Muscle layer of colon (tissue), 2 donors: ENCODE results near the gene F3.
"Not testable (repeated sequence)": the region's sequence is repeated elsewhere in the genome, so short reads cannot be mapped to it uniquely, and the experiment has no call there.

ENCODE experiments used
- H3K27ac ChIP-seq: one replicate; pipeline ENCODE4 v1.7.0; 2013; ENCODE audit warnings: low read depth, mild to moderate bottlenecking, low read length, moderate library complexity
- H3K27me3 ChIP-seq, 2 donors: one replicate each; pipeline ENCODE4 v1.7.0; 2013; ENCODE audit warnings: low read length in 2 of 2, mild to moderate bottlenecking in 2 of 2; ENCODE audit not compliant: insufficient read depth in 2 of 2, control insufficient read depth in 1 of 2
- H3K36me3 ChIP-seq: one replicate; pipeline ENCODE4 v1.7.0; 2013; ENCODE audit warnings: mild to moderate bottlenecking, low read length; ENCODE audit not compliant: insufficient read depth
- H3K4me1 ChIP-seq: one replicate; pipeline ENCODE4 v1.7.0; 2013; ENCODE audit warnings: mild to moderate bottlenecking, low read length; ENCODE audit not compliant: insufficient read depth
- H3K4me3 ChIP-seq, 2 donors: one replicate each; pipeline ENCODE4 v1.7.0; 2013; ENCODE audit warnings: low read length in 2 of 2, low read depth in 1 of 2, mild to moderate bottlenecking in 1 of 2, moderate library complexity in 1 of 2
- H3K9ac ChIP-seq: one replicate; pipeline ENCODE4 v1.7.0; 2013; ENCODE audit warnings: low read length
- H3K9me3 ChIP-seq: one replicate; pipeline ENCODE4 v1.7.0; 2013; ENCODE audit warnings: mild to moderate bottlenecking, low read length
- donor health status: abdominal sarcoma.
- donor health status: Adenocarcinoma of cecum.

Gene F3

DNA sequence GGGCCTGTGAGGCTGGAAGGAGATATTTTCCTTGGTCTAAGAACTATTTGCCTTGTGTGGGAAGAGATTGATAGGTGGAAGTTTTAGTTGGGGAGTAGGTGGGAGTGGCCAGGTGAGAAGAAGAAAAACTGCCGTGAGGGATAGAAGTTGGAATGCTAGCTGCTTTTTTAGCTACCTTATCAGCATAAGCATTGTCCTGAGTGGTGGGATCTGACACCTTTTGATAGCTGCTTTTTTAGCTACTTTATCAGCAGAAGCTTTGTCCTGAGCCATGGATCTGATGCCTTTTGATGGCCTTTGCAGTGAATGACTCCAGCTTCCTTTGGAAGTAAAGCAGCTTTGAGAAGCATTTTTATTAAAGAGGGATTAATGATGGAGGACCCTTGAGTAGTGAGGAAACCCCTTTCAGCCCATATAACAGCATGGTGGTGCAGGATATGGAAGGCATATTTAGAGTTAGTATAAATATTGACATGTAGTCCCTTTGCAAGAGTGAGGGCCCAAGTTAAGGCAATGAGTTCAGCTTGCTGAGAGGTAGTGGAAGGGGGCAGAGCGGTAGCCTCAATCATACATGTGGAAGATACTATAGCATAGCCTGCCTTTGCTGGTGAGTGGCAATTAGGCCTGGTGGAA, 26.5 kb upstream of the F3 start:
- H3K27me3 ChIP-seq, H3K9me3 ChIP-seq, H3K27ac ChIP-seq, H3K4me1 ChIP-seq, H3K36me3 ChIP-seq, H3K9ac ChIP-seq, H3K4me3 ChIP-seq: not testable (repeated sequence)

DNA sequence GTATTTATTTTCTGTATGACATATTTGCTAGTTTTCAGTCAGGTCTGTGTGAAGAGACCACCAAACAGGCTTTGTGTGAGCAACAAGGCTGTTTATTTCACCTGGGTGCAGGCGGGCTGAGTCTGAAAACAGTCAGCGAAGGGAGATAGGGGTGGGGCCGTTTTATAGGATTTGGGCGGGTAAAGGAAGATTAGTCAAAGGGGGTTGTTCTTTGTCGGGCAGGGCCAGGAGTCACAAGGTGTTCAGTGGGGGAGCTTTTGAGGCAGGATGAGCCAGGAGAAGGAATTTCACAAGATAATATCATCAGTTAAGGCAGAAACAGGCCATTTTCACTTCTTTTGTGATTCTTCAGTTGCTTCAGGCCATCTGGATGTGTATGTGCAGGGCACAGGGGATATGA, 24.9 kb upstream of the F3 start:
- H3K9me3 ChIP-seq, H3K27me3 ChIP-seq: not testable (repeated sequence)

GRCh38 chr1:94565901-94566300, 24.3 kb upstream of the F3 start:
- no peak overlapping the region for H3K4me3 ChIP-seq
- H3K9me3 ChIP-seq: no peaks in the 10 kb centered on the region
- no peak overlapping the region for H3K27ac ChIP-seq
- H3K36me3 ChIP-seq: no peaks in the 10 kb centered on the region
- H3K27me3 ChIP-seq: no peaks in the 10 kb centered on the region
- H3K9ac ChIP-seq: no peak overlapping the region
- H3K4me1 ChIP-seq: no peaks in the 10 kb centered on the region

More for the DNA sequence above, 24.9 kb upstream of the F3 start:
- H3K36me3 ChIP-seq, H3K4me3 ChIP-seq, H3K27ac ChIP-seq, H3K9ac ChIP-seq, H3K4me1 ChIP-seq: not testable (repeated sequence)

- Histone ChIP-seq H3K36me3 (no peaks in the 10 kb centered on the region), H3K4me1 (no peaks in the 10 kb centered on the region), H3K9ac (no peak overlapping the region), H3K9me3 (no peaks in the 10 kb centered on the region), H3K27me3 (no peaks in the 10 kb centered on the region), H3K27ac (no peak overlapping the region), H3K4me3 (no peak overlapping the region)
Observed at GRCh38 chr1:94562519-94563260, 21.1 kb upstream of the F3 start.

- Histone ChIP-seq H3K9ac (no peak overlapping the region), H3K4me3 (no peak overlapping the region), H3K27me3 (no peaks in the 10 kb centered on the region), H3K36me3 (no peaks in the 10 kb centered on the region), H3K4me1 (no peaks in the 10 kb centered on the region), H3K27ac (no peak overlapping the region), H3K9me3 (no peaks in the 10 kb centered on the region)
Observed at GRCh38 chr1:94560333-94560732, 18.8 kb upstream of the F3 start.

DNA sequence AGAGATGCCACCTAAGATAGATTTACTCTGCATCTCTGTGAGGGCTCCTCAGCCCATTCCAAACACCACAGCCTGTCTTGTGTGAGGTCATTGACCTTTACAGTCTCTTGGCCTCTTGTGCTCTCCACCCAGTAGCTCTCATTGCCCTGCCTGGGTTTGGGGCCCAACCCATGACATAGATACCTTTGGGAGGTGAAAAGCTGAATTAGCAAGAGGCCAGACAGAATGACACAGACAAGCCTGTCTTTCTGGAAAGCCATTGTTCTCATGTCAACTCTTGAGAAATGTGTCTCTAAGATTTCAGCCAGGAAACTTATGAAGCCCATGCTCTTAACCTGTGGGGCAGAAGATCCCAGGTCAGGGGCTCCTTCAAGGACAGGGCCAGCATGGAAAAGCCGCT, 18.4 kb upstream of the F3 start:
- Histone ChIP-seq H3K27me3 (no peaks in the 10 kb centered on the region), H3K9me3 (no peaks in the 10 kb centered on the region), H3K27ac (no peak overlapping the region)

DNA sequence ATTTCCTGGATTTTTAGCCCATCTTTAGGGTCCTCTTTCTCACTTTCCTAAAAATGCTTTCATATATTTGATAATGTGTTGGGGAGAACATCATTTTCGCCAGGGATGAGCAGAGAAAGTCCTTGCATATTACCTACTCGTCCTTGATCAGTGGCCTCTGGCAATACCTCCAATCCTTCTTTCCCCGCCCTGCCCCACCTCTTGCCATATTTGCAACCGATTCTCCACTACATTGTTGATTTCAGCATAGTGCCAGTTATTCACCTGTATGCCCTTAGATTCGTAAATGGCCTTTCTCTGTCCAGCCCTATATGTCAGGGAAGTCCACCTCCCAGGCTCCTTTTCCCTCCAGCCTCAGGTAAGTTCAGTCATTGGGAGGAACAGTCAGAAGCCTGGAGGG, 13.5 kb upstream of the F3 start:
- no peaks in the 10 kb centered on the region for H3K27me3 ChIP-seq
- H3K4me3 ChIP-seq: no peak overlapping the region
- no peaks in the 10 kb centered on the region for H3K36me3 ChIP-seq
- H3K27ac ChIP-seq: no peak overlapping the region
- no peaks in the 10 kb centered on the region for H3K4me1 ChIP-seq
- no peak overlapping the region for H3K9ac ChIP-seq
- H3K9me3 ChIP-seq: no peaks in the 10 kb centered on the region

More for the DNA sequence above, 18.4 kb upstream of the F3 start:
- H3K36me3 ChIP-seq: no peaks in the 10 kb centered on the region
- H3K4me3 ChIP-seq: no peak overlapping the region
- H3K4me1 ChIP-seq: no peaks in the 10 kb centered on the region
- H3K9ac ChIP-seq: no peak overlapping the region

DNA sequence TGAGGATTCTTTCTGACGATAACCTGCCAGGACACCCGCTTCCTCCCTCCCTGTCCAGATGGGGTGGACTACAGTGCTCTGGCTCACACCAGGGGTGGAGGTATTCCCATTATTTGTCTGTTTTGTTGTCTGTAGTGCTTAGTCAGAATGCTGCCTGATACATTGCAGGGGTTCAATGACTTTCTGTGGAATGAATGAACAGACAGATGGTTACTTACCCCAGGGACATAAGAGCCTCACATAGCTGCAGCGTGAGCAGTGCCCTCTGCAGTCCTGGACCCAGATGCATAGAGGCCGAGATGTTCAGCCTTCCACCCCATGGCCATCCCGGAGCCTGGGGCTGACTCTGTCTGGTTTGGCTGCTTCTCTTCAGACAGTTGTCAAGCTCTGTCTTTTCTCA, 13.0 kb upstream of the F3 start:
- Histone ChIP-seq H3K9me3 (no peaks in the 10 kb centered on the region), H3K36me3 (no peaks in the 10 kb centered on the region), H3K4me3 (no peak overlapping the region), H3K9ac (no peak overlapping the region), H3K4me1 (no peaks in the 10 kb centered on the region), H3K27me3 (no peaks in the 10 kb centered on the region), H3K27ac (no peak overlapping the region)

GRCh38 chr1:94553931-94554330, 12.4 kb upstream of the F3 start:
- H3K36me3 ChIP-seq: no peaks in the 10 kb centered on the region
- no peaks in the 10 kb centered on the region for H3K4me1 ChIP-seq
- no peak overlapping the region for H3K4me3 ChIP-seq
- no peak overlapping the region for H3K9ac ChIP-seq
- no peaks in the 10 kb centered on the region for H3K9me3 ChIP-seq
- H3K27ac ChIP-seq: no peak overlapping the region
- no peaks in the 10 kb centered on the region for H3K27me3 ChIP-seq

GRCh38 chr1:94553323-94553730, 11.8 kb upstream of the F3 start:
- Histone ChIP-seq H3K36me3 (no peaks in the 10 kb centered on the region), H3K4me3 (no peak overlapping the region), H3K9ac (no peak overlapping the region), H3K4me1 (no peaks in the 10 kb centered on the region), H3K27ac (no peak overlapping the region), H3K9me3 (no peaks in the 10 kb centered on the region), H3K27me3 (no peaks in the 10 kb centered on the region)

DNA sequence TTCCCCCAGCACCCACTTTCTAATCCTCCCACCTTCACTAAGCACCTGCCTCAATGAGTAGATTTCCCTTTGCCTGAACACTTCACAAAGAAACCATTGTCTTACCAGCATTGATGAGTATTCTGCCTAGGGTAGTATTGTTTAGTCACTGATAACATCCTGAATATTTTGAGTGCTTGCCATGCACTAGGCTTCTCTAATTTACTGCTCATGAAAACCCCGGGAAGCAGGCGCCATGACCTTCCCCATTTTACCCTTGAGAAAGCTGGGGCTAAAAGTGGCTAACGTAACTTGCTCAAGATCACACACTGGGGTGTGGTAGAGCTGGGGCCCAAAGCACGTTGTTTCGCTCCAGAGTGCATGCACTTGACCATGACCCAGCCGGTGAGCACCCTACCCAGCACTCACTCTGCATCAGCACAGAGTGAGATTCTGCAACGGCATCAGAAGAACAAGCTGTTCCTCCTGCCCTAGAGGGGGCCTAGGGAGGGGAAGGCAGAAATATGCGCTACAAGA, 10.6 kb upstream of the F3 start:
- no peaks in the 10 kb centered on the region for H3K9me3 ChIP-seq
- no peak overlapping the region for H3K27ac ChIP-seq

DNA sequence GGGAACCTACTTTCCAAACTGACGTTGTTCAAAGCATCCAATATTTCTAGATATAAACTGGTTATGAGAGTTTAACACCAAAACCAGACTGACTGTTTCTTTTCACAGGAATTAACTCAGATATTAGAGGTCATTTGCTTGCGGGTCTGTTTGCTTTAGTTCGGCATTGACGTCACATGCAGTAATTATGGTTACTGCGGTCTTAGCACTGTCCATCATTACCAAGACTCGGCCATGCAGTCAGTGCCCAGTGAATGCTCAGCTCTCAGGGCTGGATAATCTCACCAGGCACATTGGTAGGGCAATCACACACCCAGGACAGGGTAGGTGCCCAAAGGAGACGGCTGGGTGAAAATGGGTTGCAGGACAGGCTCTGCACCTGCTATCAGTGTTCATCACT, 9.9 kb upstream of the F3 start:
- Histone ChIP-seq H3K9me3 (no peaks in the 10 kb centered on the region), H3K4me3 (no peak overlapping the region), H3K4me1 (no peaks in the 10 kb centered on the region), H3K36me3 (no peaks in the 10 kb centered on the region), H3K9ac (no peak overlapping the region), H3K27me3 (no peaks in the 10 kb centered on the region), H3K27ac (no peak overlapping the region)

More for the DNA sequence above, 10.6 kb upstream of the F3 start:
- Histone ChIP-seq H3K4me3 (no peak overlapping the region), H3K36me3 (no peaks in the 10 kb centered on the region), H3K4me1 (no peaks in the 10 kb centered on the region), H3K27me3 (no peaks in the 10 kb centered on the region), H3K9ac (no peak overlapping the region)
